Effector CD8-positive, alpha-beta T cell (primary cell): ENCODE data around the gene MUC2.

Source experiments
- DNase-seq: peaks from one replicate; lab custom pipeline; 2025; lab: John Stamatoyannopoulos, UW

The MUC2 gene

DNA sequence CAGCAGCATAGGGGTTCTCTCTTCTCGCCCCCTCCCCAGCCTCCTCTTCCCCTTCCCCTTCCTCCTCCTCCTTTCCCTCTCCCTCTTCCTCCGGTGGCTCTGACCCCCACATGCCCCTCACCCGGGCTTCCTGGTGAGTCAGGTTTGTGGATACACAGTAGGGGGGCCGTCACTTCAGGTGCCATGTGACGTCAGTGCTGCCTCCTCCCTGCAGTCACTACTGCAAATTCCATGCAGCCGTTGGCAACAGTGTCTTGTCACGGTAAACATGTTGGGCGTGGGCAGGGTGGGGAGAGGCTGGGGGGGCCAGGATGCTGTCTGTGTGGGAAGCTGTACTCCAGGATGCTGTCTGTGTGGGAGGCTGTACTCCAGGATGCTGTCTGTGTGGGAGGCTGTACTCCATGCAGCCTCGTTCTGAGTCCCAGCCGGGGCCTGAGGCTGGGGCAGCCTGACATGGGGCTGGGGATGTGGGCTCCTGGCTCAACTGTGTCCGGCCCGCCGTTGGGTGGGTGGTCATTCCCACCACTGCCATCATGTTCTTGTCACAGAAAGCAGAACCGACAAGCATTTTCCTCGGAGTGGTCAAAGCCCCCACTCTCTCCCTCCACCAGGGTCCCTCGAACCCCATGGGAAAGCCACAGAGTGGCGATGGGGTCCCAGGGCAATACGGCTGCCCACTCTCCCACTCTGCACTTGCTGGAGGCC is 2.4 kb upstream of the MUC2 start:
- DNase-seq, result no peak

DNA sequence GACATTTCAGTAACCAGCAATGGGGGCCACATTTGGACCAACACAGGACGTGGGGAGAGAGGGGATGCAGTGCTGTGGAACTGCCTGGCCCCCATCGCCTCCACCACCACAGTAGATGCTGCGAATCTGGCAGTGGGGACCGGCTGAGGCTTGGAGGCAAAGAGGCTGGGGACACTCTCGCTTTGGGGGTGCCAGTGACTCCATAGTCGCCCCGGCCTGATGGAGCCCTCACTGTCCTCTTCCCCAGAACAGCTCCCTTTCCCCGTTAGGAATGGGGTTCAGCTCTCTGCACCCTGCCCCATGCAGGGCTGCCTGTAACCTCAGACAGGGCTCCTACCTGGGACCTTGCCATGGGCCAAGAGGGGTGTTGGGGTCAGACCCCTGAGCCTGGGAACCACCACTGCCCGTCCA is 1.8 kb upstream of the MUC2 start:
- DNase-seq, result no peak

DNA sequence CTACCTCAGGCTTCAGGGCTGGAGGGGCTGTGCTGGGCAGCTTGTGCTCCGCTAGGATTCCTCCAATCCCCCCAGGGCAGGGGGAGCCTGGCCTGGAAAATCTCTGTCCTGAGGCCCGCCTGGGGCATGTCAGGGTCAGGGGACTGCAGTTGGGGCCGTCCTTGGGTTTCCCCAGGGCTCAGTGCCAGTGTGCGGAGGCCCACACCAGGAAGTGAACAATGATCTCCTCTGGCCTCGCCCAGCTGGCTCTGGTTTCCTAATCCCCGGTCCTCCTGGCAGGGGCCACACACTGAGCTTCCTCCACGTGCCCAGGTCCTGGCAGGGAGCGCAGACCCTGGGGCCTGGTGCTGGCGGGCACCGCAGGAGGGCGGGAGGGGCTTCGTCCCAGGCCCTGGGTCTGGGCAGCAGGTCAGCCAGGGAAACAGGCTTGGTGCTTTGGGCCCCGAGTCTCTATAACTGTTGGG is 1.4 kb upstream of the MUC2 start:
- DNase-seq, result no peak

DNA sequence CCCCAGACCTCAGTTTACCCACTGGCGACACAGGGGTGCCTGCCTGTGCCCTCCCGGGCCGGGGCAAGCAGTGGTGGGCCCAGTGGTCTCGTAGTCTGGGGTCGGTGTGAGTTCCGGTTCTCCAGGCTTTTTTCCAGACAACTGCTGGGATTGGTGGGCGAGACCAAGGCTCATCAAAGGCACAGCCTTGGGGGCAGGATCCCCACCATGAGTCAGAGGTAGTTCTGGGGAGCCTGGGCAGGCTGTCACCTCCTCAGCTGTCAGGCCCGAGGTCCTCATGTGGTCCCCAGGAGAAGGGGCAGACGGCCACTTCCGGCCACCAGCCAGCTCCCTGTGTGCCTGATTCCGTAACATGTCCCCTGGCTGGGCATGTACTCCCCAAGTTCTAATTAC is 827 bp upstream of the MUC2 start:
- DNase-seq, result no peak

DNA sequence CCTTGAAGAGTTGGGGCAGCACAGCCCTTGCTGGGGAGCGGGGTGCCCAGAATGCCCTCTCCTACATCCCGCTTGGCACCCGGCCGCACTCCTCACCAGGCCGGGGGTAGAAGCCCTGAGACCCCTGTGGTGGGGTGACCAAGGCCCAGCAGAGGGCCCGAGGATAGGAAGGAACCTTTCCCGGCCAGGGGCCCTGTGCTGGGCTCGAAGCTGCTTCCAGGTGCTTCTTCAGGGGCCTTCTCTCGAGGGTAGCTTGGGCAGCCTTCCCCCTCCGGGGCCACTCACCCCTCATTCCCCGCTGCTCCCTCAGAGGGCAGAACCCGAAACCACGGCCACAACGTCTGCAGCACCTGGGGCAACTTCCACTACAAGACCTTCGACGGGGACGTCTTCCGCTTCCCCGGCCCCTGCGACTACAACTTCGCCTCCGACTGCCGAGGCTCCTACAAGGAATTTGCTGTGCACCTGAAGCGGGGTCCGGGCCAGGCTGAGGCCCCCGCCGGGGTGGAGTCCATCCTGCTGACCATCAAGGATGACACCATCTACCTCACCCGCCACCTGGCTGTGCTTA is 752 bp downstream of the MUC2 start:
- DNase-seq, result no peak

DNA sequence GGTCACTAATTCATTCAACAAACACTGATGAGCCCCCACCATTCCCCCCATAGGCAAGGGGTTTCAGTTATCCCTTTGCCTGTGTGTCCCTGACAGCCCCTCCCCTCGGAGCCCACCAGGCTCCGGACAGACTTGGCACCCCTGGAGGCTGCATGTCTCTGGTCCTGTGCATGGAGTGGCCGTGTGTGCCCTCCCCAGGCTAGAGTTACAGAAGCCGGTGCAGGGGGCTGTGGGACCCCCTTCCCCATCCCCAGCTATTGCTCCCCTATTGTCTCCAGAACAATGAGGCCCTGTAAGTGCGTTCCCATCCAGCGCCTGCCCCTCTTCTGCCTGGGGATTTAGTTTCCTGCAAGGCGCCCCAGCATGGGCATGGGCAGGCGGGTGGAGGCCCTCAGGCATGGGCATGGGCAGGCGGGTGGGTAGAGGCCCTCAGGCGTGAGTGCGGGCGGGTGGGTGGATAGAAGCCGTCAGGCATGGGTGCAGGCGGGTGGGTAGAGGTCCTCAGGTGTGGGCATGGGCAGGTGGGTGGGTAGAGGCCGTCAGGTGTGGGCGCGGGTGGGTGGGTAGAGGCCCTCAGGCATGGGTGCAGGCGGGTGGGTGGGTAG is 1.5 kb downstream of the MUC2 start:
- DNase-seq, result no peak

DNA sequence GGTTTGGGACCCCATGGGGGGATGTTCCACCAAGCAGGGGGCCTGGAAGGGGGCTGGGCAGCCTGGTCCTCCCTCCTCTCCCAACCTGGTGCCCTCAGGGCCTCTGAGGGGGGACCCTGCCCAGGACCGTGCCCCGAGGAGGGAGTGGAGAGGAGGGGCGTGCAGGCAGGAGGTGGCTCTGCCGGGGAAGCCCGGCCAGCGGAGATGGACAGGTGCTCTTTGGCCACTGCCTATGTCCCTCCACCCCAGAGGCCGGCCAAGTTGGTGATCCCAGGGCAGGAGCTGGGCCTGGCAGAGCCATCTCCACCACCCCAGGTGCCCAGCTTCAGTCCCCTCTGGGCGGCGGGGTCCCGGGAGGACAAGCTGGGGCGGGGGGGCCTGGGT is 2.4 kb downstream of the MUC2 start:
- DNase-seq, result no peak

DNA sequence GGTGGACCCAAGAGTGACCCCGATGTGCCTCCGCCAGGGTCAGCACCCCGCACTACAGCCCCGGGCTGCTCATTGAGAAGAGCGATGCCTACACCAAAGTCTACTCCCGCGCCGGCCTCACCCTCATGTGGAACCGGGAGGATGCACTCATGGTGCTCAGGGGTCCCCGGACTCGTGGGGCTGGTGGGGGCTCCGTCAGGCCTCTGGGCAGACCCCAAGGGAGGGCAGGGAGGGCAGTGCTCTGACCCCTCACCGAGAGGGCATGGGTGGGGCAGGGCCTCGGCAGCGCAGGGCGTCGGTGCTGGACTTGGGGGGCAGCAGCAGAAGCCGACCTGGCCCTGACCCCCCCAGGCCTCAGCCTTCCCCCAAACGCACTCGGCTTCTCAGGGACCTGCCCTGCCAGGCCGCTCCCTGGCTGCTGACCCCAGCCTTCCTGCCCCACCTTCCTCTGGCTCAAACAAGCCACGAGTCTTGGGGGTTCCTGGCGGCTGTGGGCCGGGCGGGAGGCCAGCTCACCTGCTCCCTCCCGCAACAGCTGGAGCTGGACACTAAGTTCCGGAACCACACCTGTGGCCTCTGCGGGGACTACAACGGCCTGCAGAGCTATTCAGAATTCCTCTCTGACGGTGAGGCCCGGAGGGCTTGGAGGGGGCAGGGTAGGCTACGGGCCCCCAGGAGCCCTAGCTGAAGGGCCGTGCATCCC is 2.9 kb downstream of the MUC2 start:
- no peak for DNase-seq

DNA sequence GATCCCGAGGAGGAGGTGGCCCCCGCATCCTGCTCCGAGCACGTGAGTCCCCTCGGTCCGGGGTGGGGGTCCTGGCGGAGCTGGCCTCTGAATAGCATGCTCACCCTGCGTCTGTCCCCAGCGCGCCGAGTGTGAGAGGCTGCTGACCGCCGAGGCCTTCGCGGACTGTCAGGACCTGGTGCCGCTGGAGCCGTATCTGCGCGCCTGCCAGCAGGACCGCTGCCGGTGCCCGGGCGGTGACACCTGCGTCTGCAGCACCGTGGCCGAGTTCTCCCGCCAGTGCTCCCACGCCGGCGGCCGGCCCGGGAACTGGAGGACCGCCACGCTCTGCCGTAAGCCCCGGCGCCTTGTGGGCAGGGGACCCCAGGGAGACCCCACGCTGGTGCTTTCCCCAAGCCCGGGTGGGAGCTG is 3.5 kb downstream of the MUC2 start:
- DNase-seq, result no peak

DNA sequence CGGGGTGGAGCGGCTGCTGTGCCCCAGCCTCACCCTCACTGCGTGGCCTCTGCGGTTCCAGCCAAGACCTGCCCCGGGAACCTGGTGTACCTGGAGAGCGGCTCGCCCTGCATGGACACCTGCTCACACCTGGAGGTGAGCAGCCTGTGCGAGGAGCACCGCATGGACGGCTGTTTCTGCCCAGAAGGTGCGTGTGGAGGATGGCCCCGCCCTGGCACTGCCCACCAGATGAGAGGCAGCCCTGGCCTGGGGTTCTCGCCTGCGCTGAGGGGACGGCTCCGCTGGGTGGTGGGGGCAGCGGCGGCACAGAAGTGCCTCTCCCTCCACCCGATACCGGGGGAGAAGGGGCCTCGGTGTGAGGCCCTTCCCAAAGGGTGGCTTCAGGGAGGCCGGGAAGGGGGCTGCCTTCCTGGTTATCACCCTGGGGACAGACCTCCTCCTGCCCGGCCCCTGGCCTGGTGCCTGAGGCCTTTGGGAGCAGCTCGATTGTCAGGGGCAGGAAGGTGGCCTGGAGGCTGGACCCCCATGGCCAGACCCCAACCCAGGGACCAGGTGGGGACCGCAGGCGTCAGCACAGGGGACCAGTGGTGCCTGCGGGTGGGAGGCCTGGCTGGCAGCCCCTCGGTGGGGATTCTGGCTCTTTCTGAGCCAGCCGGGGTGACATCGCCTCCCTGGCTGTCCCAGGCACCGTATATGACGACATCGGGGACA is 7.1 kb downstream of the MUC2 start:
- DNase-seq, result no peak

DNA sequence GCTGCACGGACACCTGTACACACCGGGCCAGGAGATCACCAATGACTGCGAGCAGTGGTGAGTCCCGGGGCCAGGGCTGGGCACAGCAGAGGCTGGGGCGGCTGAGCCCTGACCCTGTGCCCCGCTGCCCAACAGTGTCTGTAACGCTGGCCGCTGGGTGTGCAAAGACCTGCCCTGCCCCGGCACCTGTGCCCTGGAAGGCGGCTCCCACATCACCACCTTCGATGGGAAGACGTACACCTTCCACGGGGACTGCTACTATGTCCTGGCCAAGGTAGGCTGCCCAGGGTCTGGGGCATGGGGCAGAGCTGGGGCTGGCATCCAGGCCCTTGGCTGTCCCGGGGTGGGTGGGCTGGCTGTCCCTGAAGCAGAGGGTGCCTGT is 7.7 kb downstream of the MUC2 start:
- DNase-seq, result no peak

DNA sequence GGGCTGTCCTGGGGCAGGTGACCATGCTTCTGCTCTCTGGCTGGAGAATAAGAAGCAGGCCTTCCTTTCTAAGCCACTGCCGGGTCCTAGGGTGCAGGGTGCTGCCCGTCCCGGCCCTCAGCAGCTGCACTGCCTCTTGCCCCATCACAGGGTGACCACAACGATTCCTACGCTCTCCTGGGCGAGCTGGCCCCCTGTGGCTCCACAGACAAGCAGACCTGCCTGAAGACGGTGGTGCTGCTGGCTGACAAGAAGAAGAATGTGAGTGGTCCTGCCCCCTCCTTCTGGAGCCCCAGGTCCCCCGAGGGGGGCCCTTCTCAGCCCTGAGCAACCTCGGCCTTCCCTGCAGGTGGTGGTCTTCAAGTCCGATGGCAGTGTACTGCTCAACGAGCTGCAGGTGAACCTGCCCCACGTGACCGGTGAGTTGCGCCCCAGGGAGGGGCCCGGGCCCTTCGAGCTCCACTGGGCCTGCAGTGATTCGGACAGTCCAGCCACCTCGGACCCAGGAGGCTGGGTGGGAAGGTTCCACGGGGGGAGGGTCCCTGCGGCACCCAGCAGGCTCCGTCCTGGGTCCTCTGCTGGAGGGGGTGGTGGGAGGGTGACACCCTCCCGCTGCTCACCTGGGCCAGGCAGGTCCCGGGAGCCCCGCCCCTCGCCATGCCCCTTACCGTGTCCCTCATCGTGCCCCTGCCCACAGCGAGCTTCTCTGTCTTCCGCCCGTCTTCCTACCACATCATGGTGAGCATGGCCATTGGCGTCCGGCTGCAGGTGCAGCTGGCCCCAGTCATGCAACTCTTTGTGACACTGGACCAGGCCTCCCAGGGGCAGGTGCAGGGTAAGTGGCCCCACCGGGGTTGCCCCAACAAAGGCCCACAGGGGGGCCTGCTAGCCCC is 8.3 kb downstream of the MUC2 start:
- no peak for DNase-seq

DNA sequence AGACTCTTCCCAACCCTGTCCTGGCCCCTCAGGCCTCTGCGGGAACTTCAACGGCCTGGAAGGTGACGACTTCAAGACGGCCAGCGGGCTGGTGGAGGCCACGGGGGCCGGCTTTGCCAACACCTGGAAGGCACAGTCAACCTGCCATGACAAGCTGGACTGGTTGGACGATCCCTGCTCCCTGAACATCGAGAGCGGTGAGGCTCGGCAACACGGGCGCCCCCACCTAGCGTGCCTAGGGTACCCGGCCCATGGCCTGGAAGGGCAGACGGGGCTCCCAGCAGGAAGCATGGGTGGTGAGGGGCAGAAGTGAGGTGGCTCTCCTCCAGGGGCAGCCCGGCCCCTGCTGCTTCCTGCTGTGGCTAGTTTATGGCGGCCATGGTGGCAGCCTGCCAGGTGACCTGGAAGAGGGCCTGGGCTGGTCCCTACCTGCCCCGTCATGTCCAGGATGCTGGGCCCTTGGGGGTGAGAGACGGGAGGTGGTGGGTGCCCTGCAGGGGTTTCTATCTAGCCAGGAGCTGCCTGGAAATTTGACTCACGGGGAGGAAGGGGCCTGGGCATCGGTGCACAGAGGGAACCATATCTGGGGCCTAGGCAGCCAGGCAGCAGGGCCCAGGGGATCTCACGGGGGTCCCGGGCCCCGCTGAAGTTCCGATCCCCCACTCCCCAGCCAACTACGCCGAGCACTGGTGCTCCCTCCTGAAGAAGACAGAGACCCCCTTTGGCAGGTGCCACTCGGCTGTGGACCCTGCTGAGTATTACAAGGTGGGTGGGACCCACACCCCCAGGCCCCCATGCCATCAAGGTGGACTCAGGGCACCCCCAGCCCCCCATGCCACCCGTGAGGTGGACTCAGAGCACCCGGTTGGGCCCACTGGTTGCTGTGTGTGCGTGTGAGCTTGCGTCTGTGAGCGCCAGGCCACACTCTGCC is 9.2 kb downstream of the MUC2 start:
- no peak for DNase-seq

DNA sequence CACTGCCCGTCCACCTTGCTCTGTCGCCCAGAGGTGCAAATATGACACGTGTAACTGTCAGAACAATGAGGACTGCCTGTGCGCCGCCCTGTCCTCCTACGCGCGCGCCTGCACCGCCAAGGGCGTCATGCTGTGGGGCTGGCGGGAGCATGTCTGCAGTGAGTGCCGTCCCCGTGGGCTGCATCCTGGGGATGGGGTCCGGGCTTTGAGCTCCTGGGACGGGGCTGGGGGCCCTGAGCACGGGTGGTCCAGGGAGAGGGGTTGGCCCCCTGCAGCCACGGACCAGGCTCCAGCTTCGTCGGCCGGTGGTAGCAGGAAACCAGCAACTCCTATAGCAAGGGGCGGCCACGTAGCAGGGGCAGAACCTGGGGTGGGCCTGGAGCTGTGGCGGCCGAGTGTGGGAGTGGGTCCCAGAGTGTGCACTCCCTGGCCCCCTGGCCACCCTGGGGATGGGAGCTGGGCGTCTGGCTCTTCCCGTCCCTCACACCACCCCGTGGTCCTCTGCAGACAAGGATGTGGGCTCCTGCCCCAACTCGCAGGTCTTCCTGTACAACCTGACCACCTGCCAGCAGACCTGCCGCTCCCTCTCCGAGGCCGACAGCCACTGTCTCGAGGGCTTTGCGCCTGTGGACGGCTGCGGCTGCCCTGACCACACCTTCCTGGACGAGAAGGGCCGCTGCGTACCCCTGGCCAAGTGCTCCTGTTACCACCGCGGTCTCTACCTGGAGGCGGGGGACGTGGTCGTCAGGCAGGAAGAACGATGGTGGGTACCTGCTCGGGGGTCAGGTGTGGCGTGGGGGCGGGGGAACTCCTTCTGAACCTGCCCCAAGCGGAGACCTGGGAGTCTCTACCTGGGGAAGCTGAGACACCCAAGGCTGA is 10.1 kb downstream of the MUC2 start:
- no peak for DNase-seq

DNA sequence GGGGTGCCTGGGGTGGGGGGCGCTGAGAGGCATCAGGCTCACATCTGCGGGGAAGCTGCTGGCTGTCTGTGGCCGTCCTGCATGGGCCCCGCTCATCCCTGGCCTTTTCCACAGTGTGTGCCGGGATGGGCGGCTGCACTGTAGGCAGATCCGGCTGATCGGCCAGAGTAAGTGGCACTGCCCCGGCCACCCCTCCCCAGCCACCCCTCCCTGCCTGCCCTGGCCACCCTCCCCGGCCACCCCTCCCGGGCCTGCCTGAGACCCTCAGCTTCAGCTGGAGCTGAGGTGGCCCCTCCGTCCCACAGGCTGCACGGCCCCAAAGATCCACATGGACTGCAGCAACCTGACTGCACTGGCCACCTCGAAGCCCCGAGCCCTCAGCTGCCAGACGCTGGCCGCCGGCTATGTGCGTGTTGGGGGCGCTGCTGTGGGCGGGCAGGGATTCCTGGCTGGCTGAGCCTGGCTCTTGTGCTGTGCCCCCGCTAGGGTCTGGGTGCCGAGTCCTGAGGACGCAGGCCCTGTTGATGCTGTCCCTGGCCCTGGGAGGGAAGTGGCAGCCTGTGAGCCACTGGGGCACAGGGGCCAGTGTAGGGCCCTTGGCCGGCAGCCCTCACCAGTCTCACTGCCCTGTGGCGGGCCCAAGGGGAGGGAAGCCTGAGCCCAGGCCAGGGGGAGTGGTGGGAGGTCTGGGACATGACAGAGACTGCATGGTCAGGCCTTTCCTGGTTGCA is 10.9 kb downstream of the MUC2 start:
- DNase-seq, result no peak

DNA sequence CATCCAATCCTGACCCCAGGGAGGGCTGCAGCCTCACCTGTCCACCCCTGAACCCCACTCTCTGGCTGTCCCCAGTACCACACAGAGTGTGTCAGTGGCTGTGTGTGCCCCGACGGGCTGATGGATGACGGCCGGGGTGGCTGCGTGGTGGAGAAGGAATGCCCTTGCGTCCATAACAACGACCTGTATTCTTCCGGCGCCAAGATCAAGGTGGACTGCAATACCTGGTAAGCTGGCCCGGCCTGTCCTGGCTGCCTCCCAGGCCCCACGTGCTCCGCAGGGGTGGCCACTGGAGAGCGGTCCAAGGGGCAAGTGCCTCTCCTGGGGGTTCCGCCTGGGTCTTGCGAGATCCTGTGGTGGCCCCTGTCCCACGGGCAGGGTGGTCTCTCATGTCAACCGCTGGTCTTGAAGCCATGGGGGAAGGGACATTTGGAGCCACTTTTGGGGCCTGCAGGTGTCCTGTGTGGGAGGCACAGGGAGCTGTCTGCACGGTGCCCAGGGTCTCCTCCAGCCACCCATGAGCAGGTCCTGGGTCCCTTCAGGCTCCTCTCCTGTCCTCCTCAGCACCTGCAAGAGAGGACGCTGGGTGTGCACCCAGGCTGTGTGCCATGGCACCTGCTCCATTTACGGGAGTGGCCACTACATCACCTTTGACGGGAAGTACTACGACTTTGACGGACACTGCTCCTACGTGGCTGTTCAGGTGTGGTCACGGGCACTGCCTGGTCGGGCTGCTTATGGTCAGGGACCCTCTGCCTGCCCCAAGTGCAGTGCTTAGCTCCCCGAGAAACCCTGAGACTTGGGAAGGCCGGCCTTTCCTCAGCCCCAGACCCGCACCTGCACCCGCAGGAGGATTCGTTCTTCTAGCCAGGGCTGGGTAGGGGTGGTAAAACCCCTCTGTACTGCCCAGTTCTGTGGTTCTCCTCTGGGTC is 11.8 kb downstream of the MUC2 start:
- DNase-seq, result no peak

DNA sequence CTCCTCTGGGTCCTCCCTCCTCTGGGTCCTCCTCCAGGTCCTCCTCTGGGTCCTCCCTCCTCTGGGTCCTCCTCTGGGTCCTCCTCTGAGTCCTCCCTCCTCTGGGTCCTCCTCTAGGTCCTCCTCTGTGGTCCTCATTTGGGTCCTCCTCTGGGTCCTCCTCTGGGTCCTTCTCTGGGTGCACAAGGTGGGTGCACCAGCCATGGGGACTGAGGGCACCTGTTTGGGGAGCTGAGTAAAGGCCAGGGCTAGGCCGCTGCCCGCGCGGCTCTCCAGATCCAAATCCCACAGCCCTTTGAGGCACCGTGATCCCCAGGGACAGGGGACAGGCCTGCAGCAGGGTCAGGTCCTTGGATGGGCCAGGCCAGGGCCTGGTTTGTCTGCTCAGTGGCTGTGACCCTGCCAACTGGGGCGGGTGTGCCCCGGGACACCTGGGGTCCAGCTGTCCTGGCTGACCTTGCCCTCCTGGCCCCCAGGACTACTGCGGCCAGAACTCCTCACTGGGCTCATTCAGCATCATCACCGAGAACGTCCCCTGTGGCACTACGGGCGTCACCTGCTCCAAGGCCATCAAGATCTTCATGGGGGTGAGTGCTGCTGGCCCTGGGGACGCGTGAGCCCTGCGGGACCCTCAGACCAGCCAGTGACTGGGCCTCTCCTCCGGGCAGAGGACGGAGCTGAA is 12.7 kb downstream of the MUC2 start:
- DNase-seq, result no peak
